ENCODE data around the gene CD93. TPM values are rescaled to one million over a fixed set of nuclear protein-coding genes. Genes with fewer than 3 reads are reported as not detected.

The CD93 gene
- total RNA-seq (1 to 10 TPM; 2.1 to 6.4 TPM), total RNA-seq (3.8 to 5.7 reads per million in 2 donors)

GRCh38 chr20:23086056-23086566 is at the start of gene CD93:
Gene CD93, minus strand, starts transcription at chr20:23086324. Its CDS starts 132 bp downstream, at chr20:23086192.
- ATAC-seq = peak; percentile 71
- peak within 1 kb of the TSS; percentile 51 for H3K27ac Mint-ChIP-seq
- H3K36me3 Mint-ChIP-seq (ENCODE audit: low read depth) = no peaks in the 10 kb centered on the region
- no peak for DNase-seq
- no peaks in the 10 kb centered on the region for H3K9me3 ChIP-seq (ENCODE audit: control insufficient read depth, low read length, poor library complexity, severe bottlenecking)
- no peaks in the 10 kb centered on the region for H3K27me3 Mint-ChIP-seq
- peaks cover 17% of the 10 kb centered on the region for H3K4me1 Mint-ChIP-seq
- H3K4me3 Mint-ChIP-seq = peak within 1 kb of the TSS; percentile 88

- H3K4me3 Mint-ChIP-seq = no peak overlapping the region
- H3K36me3 Mint-ChIP-seq (ENCODE audit: low read depth) = no peaks in the 10 kb centered on the region
- no peak for ATAC-seq
- no peaks in the 10 kb centered on the region for H3K27me3 Mint-ChIP-seq
- no peak for DNase-seq
- H3K4me1 Mint-ChIP-seq = peaks cover 4% of the 10 kb centered on the region
- H3K27ac Mint-ChIP-seq = no peak overlapping the region
- H3K9me3 ChIP-seq (ENCODE audit: control insufficient read depth, low read length, poor library complexity, severe bottlenecking) = no peaks in the 10 kb centered on the region
Measured at GRCh38 chr20:23133560-23133998, 47.5 kb upstream of the CD93 start.

GRCh38 chr20:23132930-23133559 is 46.9 kb upstream of the CD93 start:
- H3K27ac Mint-ChIP-seq = no peak overlapping the region
- ATAC-seq (no peak), DNase-seq (no peak)
- H3K36me3 Mint-ChIP-seq (ENCODE audit: low read depth) = no peaks in the 10 kb centered on the region
- peaks cover 7% of the 10 kb centered on the region for H3K4me1 Mint-ChIP-seq
- H3K9me3 ChIP-seq (ENCODE audit: control insufficient read depth, low read length, poor library complexity, severe bottlenecking) = no peaks in the 10 kb centered on the region
- H3K27me3 Mint-ChIP-seq = no peaks in the 10 kb centered on the region
- no peak overlapping the region for H3K4me3 Mint-ChIP-seq

- Mint-ChIP-seq H3K4me1 (peaks cover 12% of the 10 kb centered on the region), H3K27me3 (no peaks in the 10 kb centered on the region), H3K4me3 (no peak overlapping the region), H3K27ac (no peak overlapping the region), H3K36me3 (ENCODE audit: low read depth) (no peaks in the 10 kb centered on the region)
- no peak for ATAC-seq
- H3K9me3 ChIP-seq (ENCODE audit: control insufficient read depth, low read length, poor library complexity, severe bottlenecking) = no peaks in the 10 kb centered on the region
- no peak for DNase-seq
Measured at GRCh38 chr20:23132293-23132929, 46.3 kb upstream of the CD93 start.

DNA sequence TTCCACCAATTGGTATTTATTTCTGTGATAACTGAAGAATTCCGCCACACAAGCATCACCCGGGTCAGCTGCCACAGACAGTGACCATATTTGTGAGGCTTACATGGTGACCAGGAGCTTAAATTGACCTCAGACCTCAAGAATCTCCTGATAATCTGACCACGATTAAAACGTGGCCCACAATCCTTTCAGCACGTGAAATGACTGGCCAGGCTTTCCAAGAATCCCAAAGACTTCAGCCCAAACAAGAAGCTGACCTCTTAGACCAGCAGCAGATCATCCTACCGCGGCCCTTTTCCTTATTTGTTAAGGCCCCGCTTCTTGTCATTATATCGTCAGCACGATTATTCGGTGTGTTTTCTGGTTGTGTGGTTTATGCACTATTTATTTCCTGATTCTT is 45.6 kb upstream of the CD93 start:
- H3K36me3 Mint-ChIP-seq (ENCODE audit: low read depth) = no peaks in the 10 kb centered on the region
- no peaks in the 10 kb centered on the region for H3K9me3 ChIP-seq (ENCODE audit: control insufficient read depth, low read length, poor library complexity, severe bottlenecking)
- DNase-seq (no peak), ATAC-seq (no peak)
- H3K4me3 Mint-ChIP-seq = no peak overlapping the region
- peaks cover 18% of the 10 kb centered on the region for H3K4me1 Mint-ChIP-seq
- no peak overlapping the region for H3K27ac Mint-ChIP-seq
- no peaks in the 10 kb centered on the region for H3K27me3 Mint-ChIP-seq

DNA sequence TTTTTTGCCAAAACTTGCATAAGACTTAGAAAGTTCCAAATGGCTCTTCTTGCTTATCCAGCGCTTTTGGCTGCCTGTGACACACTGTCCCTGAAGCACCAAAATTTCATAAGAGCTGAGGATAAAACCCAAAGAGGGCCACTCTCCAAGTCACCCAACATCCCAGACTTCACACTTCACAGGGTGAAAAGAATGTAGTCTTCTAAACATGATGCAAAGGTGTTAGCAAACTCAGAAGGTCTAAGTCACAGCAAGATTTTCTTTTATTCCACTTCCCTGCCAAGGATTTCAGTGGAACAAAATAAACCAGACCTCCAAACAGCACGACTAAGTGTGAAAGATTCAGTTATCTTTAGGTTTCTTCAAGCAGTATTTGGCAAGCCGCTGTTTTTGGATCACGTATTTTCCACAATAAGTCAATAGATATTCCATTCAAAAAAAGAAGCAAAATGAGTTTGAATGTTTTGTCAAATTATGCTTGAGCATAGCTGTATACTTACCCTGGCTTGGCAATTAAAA is 44.6 kb upstream of the CD93 start:
- Mint-ChIP-seq H3K27ac (no peak overlapping the region), H3K4me3 (no peak overlapping the region), H3K27me3 (no peaks in the 10 kb centered on the region), H3K36me3 (ENCODE audit: low read depth) (no peaks in the 10 kb centered on the region), H3K4me1 (peaks cover 19% of the 10 kb centered on the region)
- no peaks in the 10 kb centered on the region for H3K9me3 ChIP-seq (ENCODE audit: control insufficient read depth, low read length, poor library complexity, severe bottlenecking)
- no peak for ATAC-seq
- no peak for DNase-seq

DNA sequence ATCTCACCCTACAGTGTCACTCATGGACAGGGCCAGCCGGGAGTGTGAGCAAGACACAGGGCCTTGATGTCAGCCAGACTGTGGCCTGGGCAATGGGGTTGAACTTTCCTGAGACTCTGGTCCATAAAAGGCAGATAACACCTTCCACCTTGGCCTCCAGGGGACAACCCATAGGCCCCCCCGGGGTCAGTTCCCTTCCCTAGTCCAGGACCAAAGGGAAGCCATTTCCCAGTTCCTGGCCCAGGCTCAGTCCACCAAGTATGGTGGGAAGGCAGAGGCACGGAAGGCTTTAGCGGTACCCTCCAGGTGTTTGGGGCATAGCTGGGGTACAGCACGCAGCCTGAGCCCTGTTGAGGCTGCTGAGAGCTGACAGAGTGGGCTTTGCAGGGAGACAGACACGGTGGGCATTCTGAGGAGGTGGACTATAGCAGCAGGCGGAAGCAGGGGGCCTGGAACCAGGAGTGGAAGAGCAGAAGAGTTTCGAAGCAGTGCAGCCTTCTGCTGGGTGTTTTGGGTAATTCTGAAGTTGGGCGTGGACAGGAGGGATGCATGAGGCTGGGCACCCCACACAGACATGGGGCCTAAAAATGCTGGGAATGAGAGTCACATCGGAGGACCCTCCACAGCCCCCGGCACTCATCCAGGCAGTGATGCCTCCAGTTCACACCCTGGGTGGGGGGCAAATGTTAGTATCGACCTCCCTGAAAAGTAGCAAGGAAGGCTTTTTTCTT is 43.9 kb upstream of the CD93 start:
- Mint-ChIP-seq H3K36me3 (ENCODE audit: low read depth) (no peaks in the 10 kb centered on the region), H3K27me3 (no peaks in the 10 kb centered on the region), H3K4me3 (no peak overlapping the region), H3K4me1 (peaks cover 24% of the 10 kb centered on the region), H3K27ac (no peak overlapping the region)
- DNase-seq (no peak), ATAC-seq (no peak)
- no peaks in the 10 kb centered on the region for H3K9me3 ChIP-seq (ENCODE audit: control insufficient read depth, low read length, poor library complexity, severe bottlenecking)

GRCh38 chr20:23129266-23129665 is 43.1 kb upstream of the CD93 start:
- no peaks in the 10 kb centered on the region for H3K36me3 Mint-ChIP-seq (ENCODE audit: low read depth)
- no peaks in the 10 kb centered on the region for H3K9me3 ChIP-seq (ENCODE audit: control insufficient read depth, low read length, poor library complexity, severe bottlenecking)
- ATAC-seq (no peak), DNase-seq (no peak)
- peaks cover 30% of the 10 kb centered on the region for H3K4me1 Mint-ChIP-seq
- H3K27me3 Mint-ChIP-seq = no peaks in the 10 kb centered on the region
- no peak overlapping the region for H3K27ac Mint-ChIP-seq
- H3K4me3 Mint-ChIP-seq = no peak overlapping the region

DNA sequence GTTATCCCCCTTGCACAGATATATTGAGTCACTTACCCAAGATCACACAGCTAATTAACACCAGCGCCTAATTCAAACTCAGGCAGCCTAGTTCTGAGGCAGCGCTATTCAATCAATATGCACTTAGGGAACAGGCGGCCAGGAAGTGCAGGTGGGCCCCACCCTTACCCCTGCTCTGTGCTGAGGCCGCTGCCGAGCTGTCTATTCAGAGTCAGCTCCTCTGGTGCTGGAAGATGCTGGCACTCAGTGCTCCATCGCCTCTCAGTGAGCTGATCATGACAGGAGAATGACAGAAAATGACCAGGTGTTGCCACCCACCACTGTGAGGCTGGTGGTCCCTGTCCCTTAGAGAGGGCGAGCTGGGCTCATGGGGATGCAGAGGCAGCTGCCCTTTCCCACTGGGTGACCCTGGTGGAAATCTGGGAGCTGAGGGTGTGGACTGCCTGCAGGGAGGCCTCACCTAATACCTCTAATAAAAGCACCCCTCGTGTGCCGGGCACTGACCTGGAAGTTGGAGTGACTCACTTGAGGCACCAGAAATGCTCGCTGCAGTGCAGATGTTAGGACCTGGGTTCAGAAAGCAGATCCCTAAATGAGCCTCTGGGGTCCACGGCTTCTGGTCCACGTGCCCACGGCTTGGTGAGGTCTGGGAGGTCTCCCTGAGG is 42.5 kb upstream of the CD93 start:
- Mint-ChIP-seq H3K36me3 (ENCODE audit: low read depth) (no peaks in the 10 kb centered on the region), H3K27me3 (no peaks in the 10 kb centered on the region), H3K4me3 (peak overlapping the region; percentile 26), H3K4me1 (peaks cover 34% of the 10 kb centered on the region), H3K27ac (peak overlapping the region; percentile 69)
- DNase-seq (no peak), ATAC-seq (peak; percentile 81)
- no peaks in the 10 kb centered on the region for H3K9me3 ChIP-seq (ENCODE audit: control insufficient read depth, low read length, poor library complexity, severe bottlenecking)

- H3K27ac Mint-ChIP-seq = peak overlapping the region; percentile 69
Measured at GRCh38 chr20:23127506-23128279, 41.6 kb upstream of the CD93 start.

DNA sequence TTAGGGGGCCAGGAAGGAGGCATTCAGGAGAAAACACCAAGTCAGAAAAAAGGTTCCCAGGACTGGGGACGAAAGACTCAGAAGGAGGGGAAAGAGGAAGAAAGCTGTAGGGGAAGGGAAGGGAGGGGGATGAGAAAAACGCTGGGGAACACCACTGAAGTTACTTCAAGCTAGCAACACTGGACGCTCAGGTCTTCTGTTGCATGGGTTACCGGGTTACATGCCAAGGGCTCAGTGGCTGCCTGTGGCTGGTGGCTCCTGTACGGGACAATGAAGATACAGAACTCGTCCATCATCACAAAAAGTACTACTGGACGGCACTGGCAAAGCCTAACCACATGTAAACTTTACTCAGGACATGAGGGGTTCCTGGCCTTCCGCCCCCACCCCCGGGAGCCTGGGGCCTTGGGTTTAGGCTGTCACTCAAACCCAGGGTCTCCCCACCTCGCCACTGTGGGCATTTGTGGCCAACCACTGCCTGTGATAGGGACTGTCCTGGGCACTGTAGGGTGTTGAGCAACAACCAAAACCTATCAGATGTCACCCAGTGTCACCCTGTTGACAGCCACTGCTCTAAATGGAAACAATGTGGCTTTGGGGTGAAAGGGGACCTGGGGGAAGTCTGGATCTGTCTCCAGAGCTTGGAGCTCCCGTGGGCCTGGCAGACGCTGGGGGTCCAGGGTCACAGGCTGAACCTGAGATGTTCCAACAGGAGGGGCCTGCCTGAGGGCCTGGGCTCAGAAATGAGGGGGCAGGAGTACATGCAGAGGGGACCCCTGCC is 40.3 kb upstream of the CD93 start:
- H3K27ac Mint-ChIP-seq = peak overlapping the region; percentile 69
- H3K4me3 Mint-ChIP-seq = peak overlapping the region; percentile 26

More at GRCh38 chr20:23127506-23128279, 41.6 kb upstream of the CD93 start:
- Mint-ChIP-seq H3K4me3 (peak overlapping the region; percentile 26), H3K4me1 (peaks cover 36% of the 10 kb centered on the region), H3K36me3 (ENCODE audit: low read depth) (no peaks in the 10 kb centered on the region), H3K27me3 (no peaks in the 10 kb centered on the region)
- ATAC-seq (no peak), DNase-seq (no peak)
- no peaks in the 10 kb centered on the region for H3K9me3 ChIP-seq (ENCODE audit: control insufficient read depth, low read length, poor library complexity, severe bottlenecking)

More for the DNA sequence above, 40.3 kb upstream of the CD93 start:
- peaks cover 39% of the 10 kb centered on the region for H3K4me1 Mint-ChIP-seq
- H3K36me3 Mint-ChIP-seq (ENCODE audit: low read depth) = no peaks in the 10 kb centered on the region
- ATAC-seq (no peak), DNase-seq (no peak)
- H3K9me3 ChIP-seq (ENCODE audit: control insufficient read depth, low read length, poor library complexity, severe bottlenecking) = no peaks in the 10 kb centered on the region
- H3K27me3 Mint-ChIP-seq = no peaks in the 10 kb centered on the region
